Esophagus muscularis mucosa (tissue), 4 donors: Measurements from ENCODE around the gene AIMP1.

Experiments used
- CTCF ChIP-seq, 3 experiments: fragments of 200-600 bp in 2 of 3; fragments of 450-650 bp in 1 of 3; sonication (generic) in 2 of 3; IDR thresholded peaks; one replicate each; pipeline ENCODE4 v1.5.1; 2017 to 2019; ENCODE audit warnings: antibody characterized with exemption in 3 of 3, mild to moderate bottlenecking in 2 of 3, moderate library complexity in 1 of 3
- EP300 ChIP-seq: sonication (generic); formaldehyde crosslinking; IDR thresholded peaks from one replicate; pipeline ENCODE4 v1.6.1; 2017; ENCODE audit warnings: antibody characterized with exemption
- POLR2A ChIP-seq: fragments of 450-650 bp; IDR thresholded peaks from one replicate; pipeline ENCODE4 v1.6.1; 2017; ENCODE audit warnings: antibody characterized with exemption, moderate library complexity, mild to moderate bottlenecking, low read depth
- POLR2AphosphoS5 ChIP-seq, 2 donors: sonication (generic); formaldehyde crosslinking; IDR thresholded peaks; one replicate each; pipeline ENCODE4 v1.6.1; 2017; ENCODE audit warnings: antibody characterized with exemption in 2 of 2

GRCh38 chr4:106344647-106344970, 28.3 kb downstream of the AIMP1 start:
- no peak for TF ChIP-seq POLR2A
- no peak for TF ChIP-seq CTCF (IDR thresholded peaks at IDR 0.05)
- no peak for TF ChIP-seq EP300
- no peak for TF ChIP-seq POLR2AphosphoS5 (IDR thresholded peaks at IDR 0.05)
